DOHH2 (cell line): Measurements from ENCODE around the gene WDFY3.

Experiments
- H3F3A ChIP-seq: fragments of 200-600 bp; sonication (generic), shearing (Covaris generic); 2 replicates; pipeline ENCODE4 v1.6.0; 2016; ENCODE audit warnings: antibody characterized with exemption, mild to moderate bottlenecking; ENCODE audit not compliant: control insufficient read depth, insufficient read depth
- H3K27ac ChIP-seq: fragments of 200-600 bp; sonication (generic); 2 replicates; pipeline ENCODE4 v1.5.1; 2014; ENCODE audit warnings: low read depth, mild to moderate bottlenecking, low read length, moderate library complexity
- H3K27me3 ChIP-seq: fragments of 200-600 bp; sonication (generic); 2 replicates; pipeline ENCODE4 v1.6.1; 2014; ENCODE audit warnings: mild to moderate bottlenecking, low read length, mixed read lengths; ENCODE audit not compliant: control insufficient read depth
- H3K36me3 ChIP-seq: fragments of 200-600 bp; sonication (generic); 2 replicates; pipeline ENCODE4 v1.6.1; 2014; ENCODE audit warnings: mild to moderate bottlenecking, low read length, moderate library complexity, mixed read lengths; ENCODE audit not compliant: control insufficient read depth
- H3K4me1 ChIP-seq: fragments of 200-600 bp; sonication (generic); 2 replicates; pipeline ENCODE4 v1.6.1; 2014; ENCODE audit warnings: mild to moderate bottlenecking, low read length, mixed read lengths; ENCODE audit not compliant: control insufficient read depth
- H3K4me2 ChIP-seq: fragments of 200-600 bp; sonication (generic); 2 replicates; pipeline ENCODE4 v1.6.0; 2014; ENCODE audit warnings: mild to moderate bottlenecking, low read length, moderate library complexity
- H3K4me3 ChIP-seq: fragments of 200-600 bp; sonication (generic); 2 replicates; pipeline ENCODE4 v1.5.1; 2014; ENCODE audit warnings: mild to moderate bottlenecking, low read length, mixed read lengths
- H3K79me2 ChIP-seq: fragments of 200-600 bp; sonication (generic); 2 replicates; pipeline ENCODE4 v1.6.1; 2014; ENCODE audit warnings: mild to moderate bottlenecking, low read length, mixed read lengths; ENCODE audit not compliant: control insufficient read depth
- H3K9me2 ChIP-seq: fragments of 200-600 bp; sonication (generic); replicated peaks from 2 replicates; pipeline ENCODE4 v1.6.1; 2014; ENCODE audit warnings: mild to moderate bottlenecking, low read length, mixed read lengths; ENCODE audit not compliant: control insufficient read depth
- H3K9me3 ChIP-seq: fragments of 200-600 bp; sonication (generic); 2 replicates; pipeline ENCODE4 v1.6.1; 2014; ENCODE audit warnings: antibody characterized with exemption, low read length, mixed read lengths; ENCODE audit not compliant: control insufficient read depth, insufficient read depth
- H4K20me1 ChIP-seq: fragments of 200-600 bp; sonication (generic); 2 replicates; pipeline ENCODE4 v1.6.0; 2014; ENCODE audit warnings: low read depth, mild to moderate bottlenecking, antibody characterized with exemption, low read length, moderate library complexity; ENCODE audit not compliant: control insufficient read depth, insufficient read depth
- CTCF ChIP-seq: fragments of 200-600 bp; sonication (generic); IDR thresholded peaks from one replicate; pipeline ENCODE4 v1.5.1; 2014; ENCODE audit warnings: antibody characterized with exemption, mild to moderate bottlenecking, low read depth, low read length; ENCODE audit not compliant: poor library complexity, severe bottlenecking
- EZH2phosphoT487 ChIP-seq: fragments of 200-600 bp; sonication (generic); IDR thresholded peaks from 2 replicates; pipeline ENCODE4 v1.6.1; 2017; ENCODE audit warnings: borderline replicate concordance, mild to moderate bottlenecking, antibody characterized with exemption, low read length, moderate library complexity, mixed read lengths

Gene WDFY3

DNA sequence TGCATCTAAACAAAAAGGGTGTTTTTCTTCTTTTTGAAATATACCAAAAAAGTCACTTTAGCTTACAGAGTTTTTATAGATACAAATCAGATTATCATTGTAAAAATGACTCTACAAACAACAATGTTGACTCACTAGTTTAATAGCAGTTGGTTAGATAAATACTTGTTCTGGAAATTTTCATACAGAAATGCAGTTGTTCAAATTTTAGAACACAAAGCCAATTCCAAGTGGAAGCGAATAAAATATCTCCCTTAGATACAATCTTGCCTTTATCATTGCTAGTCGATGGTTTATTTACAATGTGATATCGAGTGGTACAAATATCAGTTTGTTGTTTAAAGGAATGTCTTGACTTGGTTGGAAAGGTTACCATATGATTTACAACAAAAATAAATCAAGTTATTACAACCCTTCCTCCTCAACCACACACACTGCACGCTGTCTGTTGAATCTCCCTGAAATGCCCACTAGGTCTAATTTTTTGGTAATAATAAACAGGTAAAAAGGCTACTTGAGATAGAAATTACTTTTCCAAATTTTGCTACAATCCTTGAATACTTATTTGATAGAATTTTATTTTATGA is 268.8 kb downstream of the WDFY3 start:
- no peaks in the 10 kb centered on the region for H3F3A ChIP-seq
- H3K9me2 ChIP-seq: no peaks in the 10 kb centered on the region
- TF ChIP-seq EZH2phosphoT487 (no peak), CTCF (no peak)
- no peaks in the 10 kb centered on the region for H3K9me3 ChIP-seq
- H3K79me2 ChIP-seq: no peaks in the 10 kb centered on the region
- no peaks in the 10 kb centered on the region for H4K20me1 ChIP-seq
- H3K27me3 ChIP-seq: no peaks in the 10 kb centered on the region
- H3K4me2 ChIP-seq: no peak overlapping the region
- no peak overlapping the region for H3K4me3 ChIP-seq
- no peaks in the 10 kb centered on the region for H3K4me1 ChIP-seq
- H3K27ac ChIP-seq: no peak overlapping the region
- no peaks in the 10 kb centered on the region for H3K36me3 ChIP-seq

DNA sequence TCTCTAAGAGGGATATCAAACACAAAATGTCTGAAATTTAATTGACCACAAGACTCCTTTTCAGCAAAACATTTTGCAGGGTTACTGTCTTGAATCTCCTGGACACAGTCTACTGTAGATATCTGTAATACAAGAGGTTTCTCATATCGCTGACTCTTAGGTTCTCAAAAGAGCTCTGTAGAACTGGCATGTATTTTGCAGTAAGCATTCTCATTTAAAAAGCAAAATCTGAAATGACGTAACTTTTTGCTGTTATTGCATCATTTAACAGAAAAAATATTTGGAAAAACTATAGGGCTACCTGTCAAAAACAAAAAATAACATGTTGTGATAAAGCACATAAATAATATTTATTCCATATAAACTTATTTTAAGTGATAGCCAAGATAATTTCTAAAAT is 269.3 kb downstream of the WDFY3 start:
- Histone ChIP-seq H3K79me2 (no peaks in the 10 kb centered on the region), H3K27me3 (no peaks in the 10 kb centered on the region), H3K36me3 (no peaks in the 10 kb centered on the region), H3K4me1 (no peaks in the 10 kb centered on the region), H3K9me3 (no peaks in the 10 kb centered on the region), H3K27ac (no peak overlapping the region), H3K4me2 (no peak overlapping the region), H3F3A (no peaks in the 10 kb centered on the region), H3K4me3 (no peak overlapping the region), H4K20me1 (no peaks in the 10 kb centered on the region), H3K9me2 (no peaks in the 10 kb centered on the region)
- TF ChIP-seq CTCF (no peak), EZH2phosphoT487 (no peak)

DNA sequence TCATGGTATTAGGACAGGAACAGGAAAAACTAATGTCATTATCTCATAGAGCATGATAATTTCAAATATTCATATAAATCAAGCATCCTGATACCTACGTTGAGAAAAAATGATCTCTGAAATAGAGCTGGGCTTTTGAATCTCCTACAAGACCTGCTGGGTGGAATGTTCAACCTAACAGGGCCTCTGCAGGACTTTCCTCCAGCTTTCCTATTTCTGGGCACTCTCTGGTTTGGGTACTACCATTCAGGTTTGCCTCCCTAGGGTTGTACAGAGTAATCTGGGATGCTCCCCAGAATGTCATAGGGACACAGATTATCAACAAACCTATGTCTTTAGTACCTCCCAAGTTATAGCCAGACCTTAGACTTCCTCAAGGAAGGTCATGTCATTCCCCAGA is 274.7 kb downstream of the WDFY3 start:
- TF ChIP-seq EZH2phosphoT487 (no peak), CTCF (no peak)
- H3K36me3 ChIP-seq: no peaks in the 10 kb centered on the region
- no peaks in the 10 kb centered on the region for H3K9me2 ChIP-seq
- no peaks in the 10 kb centered on the region for H4K20me1 ChIP-seq
- no peak overlapping the region for H3K27ac ChIP-seq
- H3K79me2 ChIP-seq: no peaks in the 10 kb centered on the region
- H3F3A ChIP-seq: no peaks in the 10 kb centered on the region
- H3K4me2 ChIP-seq: no peak overlapping the region
- no peak overlapping the region for H3K4me3 ChIP-seq
- no peaks in the 10 kb centered on the region for H3K9me3 ChIP-seq
- H3K4me1 ChIP-seq: no peaks in the 10 kb centered on the region
- H3K27me3 ChIP-seq: no peaks in the 10 kb centered on the region
